Peyer's patch (tissue), 4 donors: ENCODE measurements around the gene GYPC. TPM values are rescaled to one million over a fixed set of nuclear protein-coding genes. Genes with fewer than 3 reads are reported as not detected.
A peak's percentile ranks its signal among the peaks of the same experiment; 100 is the strongest.

Experiments used
- DNase-seq, 3 donors: peaks; one replicate each; pipeline ENCODE4 v3.0.0-alpha.2; 2017 to 2019
- H3K27ac ChIP-seq, 4 donors: fragments of 200-600 bp; sonication (generic); one replicate each; pipeline ENCODE4 v1.5.1; 2016 to 2019
- H3K27me3 ChIP-seq, 2 donors: fragments of 200-600 bp; sonication (generic); one replicate each; pipeline ENCODE4 v1.5.1; 2019
- H3K36me3 ChIP-seq, 3 donors: fragments of 200-600 bp; sonication (generic); one replicate each; pipeline ENCODE4 v1.5.1; 2016 to 2019
- H3K4me1 ChIP-seq, 4 donors: fragments of 200-600 bp; sonication (generic); one replicate each; pipeline ENCODE4 v1.5.1; 2016 to 2019
- H3K4me3 ChIP-seq, 4 donors: fragments of 200-600 bp; sonication (generic); 1 replicate in 3 of 4; 2 replicates in 1 of 4; pipeline ENCODE4 v1.5.1; 2016 to 2019; ENCODE audit warnings: mild to moderate bottlenecking in 1 of 4
- H3K9me3 ChIP-seq, 4 donors: fragments of 200-600 bp; sonication (generic); one replicate each; pipeline ENCODE4 v1.5.1; 2016 to 2019; ENCODE audit warnings: mild to moderate bottlenecking in 1 of 4
- CTCF ChIP-seq, 6 experiments: fragments of 450-650 bp in 4 of 6; fragments of 200-600 bp in 2 of 6; sonication (generic) in 1 of 6; IDR thresholded peaks; one replicate each; pipeline ENCODE4 v1.5.1; 2017 to 2019; ENCODE audit warnings: antibody characterized with exemption in 6 of 6, mild to moderate bottlenecking in 3 of 6, moderate library complexity in 1 of 6
- POLR2A ChIP-seq, 2 donors: fragments of 450-650 bp; IDR thresholded peaks; one replicate each; pipeline ENCODE4 v1.5.1; 2017; ENCODE audit warnings: antibody characterized with exemption in 2 of 2, mild to moderate bottlenecking in 2 of 2, moderate library complexity in 2 of 2
- total RNA-seq, 4 donors: library from RNA; depleted of rRNA; stranded (reverse); fragments of >200 nt; gene quantifications; one replicate each; pipeline ENCODE4 v1.1.0, GENCODE V29; 2016

GYPC gene
- total RNA-seq, 4 donors from 2014 or later: 17.4 to 78.4 (median 19.7) TPM

GRCh38 chr2:126627643-126628042, 28.3 kb upstream of the GYPC start:
- no peaks in the 10 kb centered on the region for H3K27me3 ChIP-seq
- no peak overlapping the region for H3K27ac ChIP-seq
- no peaks in the 10 kb centered on the region for H3K36me3 ChIP-seq
- no peaks in the 10 kb centered on the region for H3K9me3 ChIP-seq
- no peak overlapping the region for H3K4me3 ChIP-seq
- DNase-seq: no peak
- TF ChIP-seq POLR2A (IDR thresholded peaks at IDR 0.05) (no peak), CTCF (IDR thresholded peaks at IDR 0.05) (no peak)
- H3K4me1 ChIP-seq: no peaks in the 10 kb centered on the region

- Histone ChIP-seq H3K4me3 (no peak overlapping the region), H3K36me3 (no peaks in the 10 kb centered on the region), H3K27ac (no peak overlapping the region), H3K9me3 (no peaks in the 10 kb centered on the region), H3K4me1 (no peaks in the 10 kb centered on the region), H3K27me3 (no peaks in the 10 kb centered on the region)
- DNase-seq: peak in 2 of 3 donors; percentile 62 to 64
- TF ChIP-seq CTCF (IDR thresholded peaks at IDR 0.05) (peak in 4 of 6 experiments; percentile 50 to 60 (median 54)), POLR2A (IDR thresholded peaks at IDR 0.05) (no peak)
These were observed 21.6 kb upstream of the GYPC start for GRCh38 chr2:126634273-126634861.

- TF ChIP-seq POLR2A (IDR thresholded peaks at IDR 0.05) (no peak), CTCF (IDR thresholded peaks at IDR 0.05) (no peak)
- Histone ChIP-seq H3K27ac (no peak overlapping the region), H3K36me3 (no peaks in the 10 kb centered on the region), H3K4me3 (no peak overlapping the region), H3K9me3 (no peaks in the 10 kb centered on the region), H3K4me1 (no peaks in the 10 kb centered on the region), H3K27me3 (no peaks in the 10 kb centered on the region)
- no peak for DNase-seq
These were observed 20.7 kb upstream of the GYPC start for GRCh38 chr2:126635281-126635680.

GRCh38 chr2:126635736-126636135, 20.2 kb upstream of the GYPC start:
- no peak overlapping the region for H3K4me3 ChIP-seq
- TF ChIP-seq CTCF (IDR thresholded peaks at IDR 0.05) (no peak), POLR2A (IDR thresholded peaks at IDR 0.05) (no peak)
- DNase-seq: no peak
- no peaks in the 10 kb centered on the region for H3K9me3 ChIP-seq
- H3K27me3 ChIP-seq: no peaks in the 10 kb centered on the region
- no peak overlapping the region for H3K27ac ChIP-seq
- H3K4me1 ChIP-seq: no peaks in the 10 kb centered on the region
- no peaks in the 10 kb centered on the region for H3K36me3 ChIP-seq

GRCh38 chr2:126637386-126637785, 18.6 kb upstream of the GYPC start:
- Histone ChIP-seq H3K27me3 (no peaks in the 10 kb centered on the region), H3K27ac (no peak overlapping the region), H3K9me3 (no peaks in the 10 kb centered on the region), H3K4me3 (no peak overlapping the region), H3K36me3 (no peaks in the 10 kb centered on the region), H3K4me1 (no peaks in the 10 kb centered on the region)
- TF ChIP-seq CTCF (IDR thresholded peaks at IDR 0.05) (no peak), POLR2A (IDR thresholded peaks at IDR 0.05) (no peak)
- DNase-seq: no peak

GRCh38 chr2:126638746-126639145, 17.2 kb upstream of the GYPC start:
- Histone ChIP-seq H3K36me3 (no peaks in the 10 kb centered on the region), H3K4me1 (no peaks in the 10 kb centered on the region)
- no peak for DNase-seq

More at GRCh38 chr2:126638746-126639145, 17.2 kb upstream of the GYPC start:
- no peaks in the 10 kb centered on the region for H3K27me3 ChIP-seq
- no peak overlapping the region for H3K4me3 ChIP-seq
- H3K27ac ChIP-seq: no peak overlapping the region
- TF ChIP-seq POLR2A (IDR thresholded peaks at IDR 0.05) (no peak), CTCF (IDR thresholded peaks at IDR 0.05) (no peak)
- H3K9me3 ChIP-seq: no peaks in the 10 kb centered on the region
